ENCODE data around the gene GET3.

Gene GET3

GRCh38 chr19:12750851-12751250 is 13.6 kb downstream of the GET3 start:
- in situ Hi-C loops (cut with MboI; ENCODE audit: low sequenced_read_pairs) = no loop called here

GRCh38 chr19:12751635-12752034 is 14.3 kb downstream of the GET3 start, which contains the start of gene BEST2:
TSS of gene BEST2 (plus strand) at chr19:12751791. CDS start at chr19:12752593, 802 bp downstream.
- in situ Hi-C loops (cut with MboI; ENCODE audit: low sequenced_read_pairs) = no loop called here

- in situ Hi-C loops (cut with MboI; ENCODE audit: low sequenced_read_pairs) = no loop called here
These were observed 14.9 kb downstream of the GET3 start for GRCh38 chr19:12752056-12752781.

- in situ Hi-C loops (cut with MboI; ENCODE audit: low sequenced_read_pairs) = no loop called here
These were observed 17.3 kb downstream of the GET3 start for GRCh38 chr19:12754465-12755196.

- in situ Hi-C loops (cut with MboI; ENCODE audit: low sequenced_read_pairs) = no loop called here
These were observed 19.0 kb downstream of the GET3 start for GRCh38 chr19:12756150-12756883.

GRCh38 chr19:12757544-12758274 is 20.4 kb downstream of the GET3 start:
- in situ Hi-C loops (cut with MboI; ENCODE audit: low sequenced_read_pairs) = no loop called here

- in situ Hi-C loops (cut with MboI; ENCODE audit: low sequenced_read_pairs) = loop anchor here (5.0 to 10.0 kb wide), 2 partner anchors 38 to 85 kb away; no protein-coding TSS in a partner anchor
These were observed 22.4 kb downstream of the GET3 start for GRCh38 chr19:12759686-12760085.

- in situ Hi-C loops (cut with MboI; ENCODE audit: low sequenced_read_pairs) = loop anchor here (5.0 to 10.0 kb wide), 2 partner anchors 34 to 82 kb away; no protein-coding TSS in a partner anchor
These were observed 25.8 kb downstream of the GET3 start for GRCh38 chr19:12763100-12763499.

GRCh38 chr19:12764698-12765097 is 27.4 kb downstream of the GET3 start:
- in situ Hi-C loops (cut with MboI; ENCODE audit: low sequenced_read_pairs) = loop anchor here (5.0 to 10.0 kb wide), 2 partner anchors 33 to 80 kb away; no protein-coding TSS in a partner anchor

GRCh38 chr19:12766051-12766521 is 28.8 kb downstream of the GET3 start:
- in situ Hi-C loops (cut with MboI; ENCODE audit: low sequenced_read_pairs) = loop anchor here (10.0 kb wide), 1 partner anchor 79 kb away; no protein-coding TSS in a partner anchor

GRCh38 chr19:12767150-12767549 is 29.9 kb downstream of the GET3 start:
- in situ Hi-C loops (cut with MboI; ENCODE audit: low sequenced_read_pairs) = loop anchor here (10.0 kb wide), 1 partner anchor 78 kb away; no protein-coding TSS in a partner anchor

GRCh38 chr19:12767666-12768065 is 30.4 kb downstream of the GET3 start:
- in situ Hi-C loops (cut with MboI; ENCODE audit: low sequenced_read_pairs) = loop anchor here (10.0 kb wide), 1 partner anchor 77 kb away; no protein-coding TSS in a partner anchor

- in situ Hi-C loops (cut with MboI; ENCODE audit: low sequenced_read_pairs) = loop anchor here (10.0 kb wide), 1 partner anchor 75 kb away; no protein-coding TSS in a partner anchor
These were observed 32.4 kb downstream of the GET3 start for GRCh38 chr19:12769689-12770088.

- in situ Hi-C loops (cut with MboI; ENCODE audit: low sequenced_read_pairs) = no loop called here
These were observed 33.6 kb downstream of the GET3 start for GRCh38 chr19:12770922-12771321.

- in situ Hi-C loops (cut with MboI; ENCODE audit: low sequenced_read_pairs) = no loop called here
These were observed 35.0 kb downstream of the GET3 start for GRCh38 chr19:12772323-12772722.

- in situ Hi-C loops (cut with MboI; ENCODE audit: low sequenced_read_pairs) = no loop called here
These were observed 36.3 kb downstream of the GET3 start for GRCh38 chr19:12773571-12773970.

GRCh38 chr19:12774588-12775555 is 37.6 kb downstream of the GET3 start, which contains the start of gene HOOK2:
TSS of gene HOOK2 (minus strand) at chr19:12775552. CDS start at chr19:12775449, 103 bp downstream.
- in situ Hi-C loops (cut with MboI; ENCODE audit: low sequenced_read_pairs) = no loop called here

- in situ Hi-C loops (cut with MboI; ENCODE audit: low sequenced_read_pairs) = no loop called here
These were observed 40.1 kb downstream of the GET3 start for GRCh38 chr19:12777217-12778016.
